ENCODE measurements around the gene PRH2. TPM values are rescaled to one million over a fixed set of nuclear protein-coding genes. Genes with fewer than 3 reads are reported as not detected.

Gene PRH2
- total RNA-seq, 1 donor from 2014 or later: not detected

GRCh38 chr12:10959804-10960203 lies 30.8 kb downstream of the PRH2 start:
- peak; percentile 81 for FAIRE-seq
- DNase-seq (ENCODE audit: low spot score in 2 of 2): no peak

DNA sequence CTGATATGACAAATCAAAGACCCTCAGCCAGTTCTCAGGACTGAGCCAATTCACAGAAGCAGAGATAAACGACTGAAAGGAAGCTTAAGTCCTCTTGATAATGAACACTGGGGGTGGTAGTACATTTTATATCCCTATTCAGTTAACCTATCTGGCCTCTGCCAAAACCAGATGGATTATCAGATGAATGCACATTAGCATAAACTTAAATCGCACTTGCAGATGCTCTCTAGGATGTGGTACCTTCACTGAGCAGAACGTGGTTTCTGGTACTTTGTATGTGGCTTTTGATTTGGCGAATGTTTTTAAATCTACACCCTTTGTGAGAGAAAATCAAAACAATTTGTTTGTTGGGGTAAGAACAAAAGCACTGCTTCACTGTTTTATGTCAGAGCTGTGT lies 31.2 kb downstream of the PRH2 start:
- DNase-seq (ENCODE audit: low spot score in 2 of 2) (no peak), FAIRE-seq (no peak)

DNA sequence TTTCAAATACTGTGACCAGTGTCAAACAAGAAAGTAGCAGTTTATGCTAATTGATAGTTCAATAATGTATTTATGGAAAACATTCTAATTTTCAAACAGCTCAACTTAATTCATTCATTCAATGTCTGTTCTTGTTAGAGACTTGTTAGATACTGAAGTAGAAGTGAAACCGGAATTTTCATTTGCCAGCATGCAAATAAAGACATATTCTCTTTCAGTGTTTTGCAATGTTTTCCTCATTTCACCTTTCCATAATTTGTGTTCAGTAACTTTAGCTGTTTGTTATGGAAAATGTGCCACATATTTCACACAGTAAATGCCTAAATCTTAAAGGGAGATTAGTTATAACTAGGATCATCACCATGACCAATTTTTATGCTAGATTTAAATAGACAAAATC lies 36.4 kb downstream of the PRH2 start:
- DNase-seq (ENCODE audit: low spot score in 2 of 2): no peak
- no peak for FAIRE-seq

DNA sequence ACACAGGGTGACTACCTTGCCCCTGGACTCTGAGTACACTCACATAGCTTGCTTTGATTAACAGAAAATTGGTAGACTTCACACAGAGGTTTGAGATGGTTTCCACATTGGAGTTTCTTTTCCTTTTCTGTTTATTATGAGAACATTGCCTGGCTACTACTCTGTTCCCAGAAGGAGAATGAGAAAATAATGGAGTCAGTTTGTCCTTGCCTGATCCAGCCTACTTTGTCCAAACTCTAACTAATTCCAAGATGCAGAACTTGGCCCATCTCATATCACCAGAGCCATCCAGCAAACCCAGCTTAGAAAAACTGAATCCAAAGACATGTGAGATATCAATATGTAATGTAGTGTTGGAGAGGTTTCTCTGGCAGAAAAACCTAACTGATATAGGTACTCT lies 37.3 kb downstream of the PRH2 start:
- no peak for FAIRE-seq
- no peak for DNase-seq (ENCODE audit: low spot score in 2 of 2)

GRCh38 chr12:10967409-10967808 lies 38.4 kb downstream of the PRH2 start:
- DNase-seq (ENCODE audit: low spot score in 2 of 2) (no peak), FAIRE-seq (no peak)

DNA sequence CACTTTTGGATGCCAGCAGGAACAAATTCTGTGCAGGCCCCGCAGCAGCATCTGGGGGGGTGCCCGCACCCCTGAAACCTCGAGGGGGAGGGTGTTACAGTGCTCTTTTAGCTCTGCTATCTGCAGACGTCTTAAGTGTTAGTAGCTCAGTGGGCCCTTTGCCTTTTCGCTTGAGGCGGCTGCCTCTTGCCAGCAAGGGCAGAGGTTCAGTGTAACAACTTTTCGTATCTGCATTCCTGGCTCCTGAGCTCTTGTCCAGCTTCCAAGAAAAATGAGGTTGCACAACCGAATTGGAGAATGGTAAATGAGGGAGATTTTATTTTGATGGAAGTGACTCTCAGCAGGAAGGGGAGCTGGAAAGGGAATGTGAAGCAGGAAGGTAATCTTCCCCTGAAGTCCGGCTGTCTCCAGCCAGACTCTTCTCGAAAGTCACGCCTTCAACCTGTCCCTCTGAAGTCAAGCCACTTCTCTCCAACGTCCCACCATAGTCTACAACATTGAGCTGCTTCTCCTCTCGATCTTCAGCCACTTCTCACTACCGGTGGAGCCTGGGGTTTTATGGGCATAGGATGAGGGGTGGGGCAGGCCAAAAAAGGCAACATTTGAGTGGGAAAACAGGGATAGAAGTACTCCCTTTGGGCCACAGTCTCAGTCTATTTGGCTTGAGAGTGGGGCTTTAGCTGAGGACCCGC lies 39.9 kb downstream of the PRH2 start:
- FAIRE-seq (no peak), DNase-seq (ENCODE audit: low spot score in 2 of 2) (no peak)

DNA sequence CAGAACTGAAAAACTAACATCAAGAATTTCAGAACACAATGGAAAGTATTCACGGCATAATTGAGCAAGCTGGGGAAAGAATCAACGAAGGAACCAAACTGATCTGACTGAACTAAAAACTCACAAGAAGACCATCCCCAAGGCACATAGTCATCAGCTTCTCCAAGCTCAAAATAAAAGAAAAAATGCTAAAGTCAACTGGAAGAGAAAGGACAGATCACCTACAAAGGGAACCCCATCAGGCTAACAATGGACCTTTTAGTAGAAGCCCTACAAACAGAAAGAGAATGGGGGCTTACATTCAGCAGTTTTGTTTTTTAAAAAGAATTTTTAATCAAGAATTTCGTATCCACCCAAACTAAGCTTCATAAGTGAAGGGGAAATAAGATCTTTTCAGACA lies 45.9 kb downstream of the PRH2 start:
- FAIRE-seq (no peak), DNase-seq (ENCODE audit: low spot score in 2 of 2) (no peak)

DNA sequence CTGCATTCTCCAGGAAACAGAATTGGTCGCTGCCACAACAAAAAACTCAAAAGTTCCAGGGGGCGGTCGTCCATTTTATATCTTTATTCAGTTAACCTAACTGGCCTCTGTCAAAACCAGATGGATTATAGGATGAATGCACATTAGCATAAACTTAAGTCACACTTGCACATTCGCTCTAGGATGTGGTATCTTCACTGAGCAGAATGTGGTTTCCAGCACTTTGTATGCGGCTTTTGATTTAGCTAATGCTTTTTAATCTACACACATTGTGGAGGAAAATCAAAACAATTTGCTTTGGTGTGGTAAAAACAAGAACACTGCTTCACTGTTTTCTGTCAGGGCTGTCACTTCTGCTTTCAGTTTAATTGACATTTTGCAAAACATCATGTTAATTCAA lies 53.2 kb downstream of the PRH2 start:
- DNase-seq (ENCODE audit: low spot score in 2 of 2) (no peak), FAIRE-seq (no peak)

Other genes starting within 250 kb of the PRH2 start
- 6.9 TPM for gene YBX3, start 205.9 kb upstream of the PRH2 start, total RNA-seq
- gene TAS2R7, start 126.6 kb upstream of the PRH2 start, total RNA-seq: 0.41 TPM
- gene TAS2R8, start 122.0 kb upstream of the PRH2 start, total RNA-seq: under 0.01 TPM
- 0.41 TPM for gene TAS2R9, start 119.1 kb upstream of the PRH2 start, total RNA-seq
- gene TAS2R10, start 102.9 kb upstream of the PRH2 start, total RNA-seq: 2.4 TPM
- 1.2 TPM for gene PRR4, start 79.8 kb upstream of the PRH2 start, total RNA-seq
- 42.0 TPM for gene PRH1, start 45.0 kb upstream of the PRH2 start, total RNA-seq
- 2.4 TPM for gene TAS2R13, start 19.7 kb upstream of the PRH2 start, total RNA-seq
- 5.3 TPM for gene TAS2R14, start 10.0 kb downstream of the PRH2 start, total RNA-seq
- gene TAS2R50, start 57.7 kb downstream of the PRH2 start, total RNA-seq: 3.7 TPM
- 6.9 TPM for gene TAS2R20, start 69.1 kb downstream of the PRH2 start, total RNA-seq
- 6.9 TPM for gene TAS2R19, start 93.4 kb downstream of the PRH2 start, total RNA-seq
- gene TAS2R31, start 102.2 kb downstream of the PRH2 start, total RNA-seq: 7.3 TPM
- gene TAS2R46, start 133.1 kb downstream of the PRH2 start, total RNA-seq: 1.6 TPM
- 3.7 TPM for gene TAS2R43, start 163.1 kb downstream of the PRH2 start, total RNA-seq
- 6.5 TPM for gene TAS2R30, start 205.4 kb downstream of the PRH2 start, total RNA-seq
- 10.2 TPM for gene SMIM10L1, start 242.0 kb downstream of the PRH2 start, total RNA-seq